Measurements from ENCODE around the gene SYNCRIP.

- no peak for TF ChIP-seq POLR2A (IDR thresholded peaks at IDR 0.05; ENCODE audit: low read depth)
- no peak for TF ChIP-seq EP300 (IDR thresholded peaks at IDR 0.05)
- TF ChIP-seq, protein P1, sequence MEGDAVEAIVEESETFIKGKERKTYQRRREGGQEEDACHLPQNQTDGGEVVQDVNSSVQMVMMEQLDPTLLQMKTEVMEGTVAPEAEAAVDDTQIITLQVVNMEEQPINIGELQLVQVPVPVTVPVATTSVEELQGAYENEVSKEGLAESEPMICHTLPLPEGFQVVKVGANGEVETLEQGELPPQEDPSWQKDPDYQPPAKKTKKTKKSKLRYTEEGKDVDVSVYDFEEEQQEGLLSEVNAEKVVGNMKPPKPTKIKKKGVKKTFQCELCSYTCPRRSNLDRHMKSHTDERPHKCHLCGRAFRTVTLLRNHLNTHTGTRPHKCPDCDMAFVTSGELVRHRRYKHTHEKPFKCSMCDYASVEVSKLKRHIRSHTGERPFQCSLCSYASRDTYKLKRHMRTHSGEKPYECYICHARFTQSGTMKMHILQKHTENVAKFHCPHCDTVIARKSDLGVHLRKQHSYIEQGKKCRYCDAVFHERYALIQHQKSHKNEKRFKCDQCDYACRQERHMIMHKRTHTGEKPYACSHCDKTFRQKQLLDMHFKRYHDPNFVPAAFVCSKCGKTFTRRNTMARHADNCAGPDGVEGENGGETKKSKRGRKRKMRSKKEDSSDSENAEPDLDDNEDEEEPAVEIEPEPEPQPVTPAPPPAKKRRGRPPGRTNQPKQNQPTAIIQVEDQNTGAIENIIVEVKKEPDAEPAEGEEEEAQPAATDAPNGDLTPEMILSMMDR (IDR thresholded peaks at IDR 0.05), result no peak
- TF ChIP-seq POLR2AphosphoS5 (IDR thresholded peaks at IDR 0.05), result no peak
These were observed 30.8 kb upstream of the SYNCRIP start for GRCh38 chr6:85673198-85674139.
